ENCODE data around the gene KDF1. TPM values are rescaled to one million over a fixed set of nuclear protein-coding genes. Genes with fewer than 3 reads are reported as not detected.

Gene KDF1
- total and polyA plus RNA-seq, 2 of the 13 experiments (the other 11 are each of a cell fraction or from before 2014, with no cell fraction given) = 1.9 to 4.9 TPM

DNA sequence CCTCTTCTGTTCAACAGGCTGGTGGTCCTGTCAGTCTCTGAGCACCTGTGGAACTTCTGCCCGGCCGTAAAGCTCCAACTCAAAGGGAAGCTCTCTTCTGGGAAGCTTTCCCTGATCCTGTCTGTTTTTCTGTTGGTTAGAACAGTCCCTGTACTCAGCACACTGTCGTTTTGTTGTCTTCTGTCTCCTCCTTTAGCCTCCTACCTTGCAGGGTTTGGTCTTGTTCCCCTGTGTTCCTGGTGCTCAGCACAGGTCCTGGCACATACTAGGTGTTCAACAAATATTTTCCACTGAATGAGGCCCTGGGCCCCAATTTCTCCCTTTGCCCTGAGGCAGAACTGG is 328 bp upstream of the KDF1 start:
- peaks cover 72% of the 10 kb centered on the region for H3K4me1 ChIP-seq (ENCODE audit: insufficient read depth, low read length)
- DNase-seq (ENCODE audit: low spot score) (no peak), FAIRE-seq (no peak), ATAC-seq (peak; percentile 53)
- H3K4me3 ChIP-seq (replicated peaks in 1 of 3; ENCODE audit: insufficient read depth in 1 of 3, low read depth in 2 of 3, low read length in 3 of 3) = peak overlapping the region; percentile 82 to 93 (median 88); a peak in 5 of 6 replicates
- in situ Hi-C loops (cut with HindIII; ENCODE audit: extremely low pct_ligation_motif_present, low pct_unique_long_range_greater_than_20kb) = loop anchor here (5.0 kb wide), 1 partner anchor 37 kb away; no protein-coding TSS in a partner anchor
- no peaks in the 10 kb centered on the region; a peak in 1 of 5 replicates for H3K27me3 ChIP-seq (ENCODE audit: control insufficient read depth in 1 of 2, insufficient read depth in 2 of 2, low read length in 2 of 2)
- ChIA-PET POLR2A (interaction anchor here (1.0 to 5.3 kb wide), 11 partner anchors 10 to 96 kb away, joined by 3 to 63 read pairs (median 5); partner anchors contain the start of genes GPATCH3, GPN2, NR0B2 and TRNP1), CTCF (ENCODE audit: low intra/inter-chr PET ratio, low total read pairs) (no interaction called here)
- H3K79me2 ChIP-seq (ENCODE audit: insufficient read depth, low read length) = no peaks in the 10 kb centered on the region
- H3K27ac ChIP-seq (ENCODE audit: extremely low read length, insufficient read depth, low read length) = no peak overlapping the region
- 2% methylated on average over 3 of the region's 3 CpGs for WGBS (ENCODE audit: low lambda C conversion rate)
- H3K4me2 ChIP-seq (ENCODE audit: low read depth, low read length) = peak overlapping the region; percentile 76
- no peak overlapping the region for H2AFZ ChIP-seq (ENCODE audit: low read length)
- no TSS peak for BruUV-seq (replicated peaks)
- TF ChIP-seq ZNF564 (CRISPR knock-in tag; IDR thresholded peaks at IDR 0.05) = 0 out of 2 replicates have a peak, but pooled peaks have one; percentile 8
- TF ChIP-seq ZNF747 (CRISPR knock-in tag; IDR thresholded peaks at IDR 0.05; ENCODE audit: borderline replicate concordance) = 0 out of 2 replicates have a peak, but pooled peaks have one; percentile 36
- TF ChIP-seq NONO (IDR thresholded peaks at IDR 0.05) = no peak
- no peak for TF ChIP-seq NONO (CRISPR knock-in tag; conservative IDR thresholded peaks at IDR 0.05)
- 0 out of 2 replicates have a peak, but pooled peaks have one; percentile 35 for TF ChIP-seq ZMAT3 (CRISPR knock-in tag; conservative IDR thresholded peaks at IDR 0.05)
- TF ChIP-seq BCL6 (CRISPR knock-in tag; IDR thresholded peaks at IDR 0.05) = 0 out of 2 replicates have a peak, but pooled peaks have one; percentile 5
- TF ChIP-seq, protein P1, sequence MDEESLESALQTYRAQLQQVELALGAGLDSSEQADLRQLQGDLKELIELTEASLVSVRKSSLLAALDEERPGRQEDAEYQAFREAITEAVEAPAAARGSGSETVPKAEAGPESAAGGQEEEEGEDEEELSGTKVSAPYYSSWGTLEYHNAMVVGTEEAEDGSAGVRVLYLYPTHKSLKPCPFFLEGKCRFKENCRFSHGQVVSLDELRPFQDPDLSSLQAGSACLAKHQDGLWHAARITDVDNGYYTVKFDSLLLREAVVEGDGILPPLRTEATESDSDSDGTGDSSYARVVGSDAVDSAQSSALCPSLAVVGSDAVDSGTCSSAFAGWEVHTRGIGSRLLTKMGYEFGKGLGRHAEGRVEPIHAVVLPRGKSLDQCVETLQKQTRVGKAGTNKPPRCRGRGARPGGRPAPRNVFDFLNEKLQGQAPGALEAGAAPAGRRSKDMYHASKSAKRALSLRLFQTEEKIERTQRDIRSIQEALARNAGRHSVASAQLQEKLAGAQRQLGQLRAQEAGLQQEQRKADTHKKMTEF (CRISPR knock-in tag; IDR thresholded peaks at IDR 0.05) = 0 out of 2 replicates have a peak, but pooled peaks have one; percentile 8
- TF ChIP-seq ZSCAN30 (CRISPR knock-in tag; IDR thresholded peaks at IDR 0.05) = no peak
- TF ChIP-seq KLF9 (CRISPR knock-in tag; IDR thresholded peaks at IDR 0.05; ENCODE audit: low read depth) = no peak
- TF ChIP-seq SATB2 (CRISPR knock-in tag; IDR thresholded peaks at IDR 0.05) = no peak
- 0 out of 2 replicates have a peak, but pooled peaks have one; percentile 20 for TF ChIP-seq ZFP41 (CRISPR knock-in tag; IDR thresholded peaks at IDR 0.05; ENCODE audit: borderline replicate concordance)
- TF ChIP-seq, protein P2, sequence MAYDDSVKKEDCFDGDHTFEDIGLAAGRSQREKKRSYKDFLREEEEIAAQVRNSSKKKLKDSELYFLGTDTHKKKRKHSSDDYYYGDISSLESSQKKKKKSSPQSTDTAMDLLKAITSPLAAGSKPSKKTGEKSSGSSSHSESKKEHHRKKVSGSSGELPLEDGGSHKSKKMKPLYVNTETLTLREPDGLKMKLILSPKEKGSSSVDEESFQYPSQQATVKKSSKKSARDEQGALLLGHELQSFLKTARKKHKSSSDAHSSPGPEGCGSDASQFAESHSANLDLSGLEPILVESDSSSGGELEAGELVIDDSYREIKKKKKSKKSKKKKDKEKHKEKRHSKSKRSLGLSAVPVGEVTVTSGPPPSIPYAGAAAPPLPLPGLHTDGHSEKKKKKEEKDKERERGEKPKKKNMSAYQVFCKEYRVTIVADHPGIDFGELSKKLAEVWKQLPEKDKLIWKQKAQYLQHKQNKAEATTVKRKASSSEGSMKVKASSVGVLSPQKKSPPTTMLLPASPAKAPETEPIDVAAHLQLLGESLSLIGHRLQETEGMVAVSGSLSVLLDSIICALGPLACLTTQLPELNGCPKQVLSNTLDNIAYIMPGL (CRISPR knock-in tag; IDR thresholded peaks at IDR 0.05; ENCODE audit: borderline replicate concordance in 1 of 2, low read depth in 1 of 2) = peak in 1 of 2 experiments; percentile 15; a peak in 1 of 4 replicates
- TF ChIP-seq TBX2 (CRISPR knock-in tag; IDR thresholded peaks at IDR 0.05; ENCODE audit: borderline replicate concordance) = peak; percentile 46; the same call in 1 of the 2 replicates
- 0 out of 2 replicates have a peak, but pooled peaks have one; percentile 2 for TF ChIP-seq RARA (CRISPR knock-in tag; IDR thresholded peaks at IDR 0.05)
- TF ChIP-seq ZSCAN21 (CRISPR knock-in tag; IDR thresholded peaks at IDR 0.05; ENCODE audit: borderline replicate concordance) = 0 out of 2 replicates have a peak, but pooled peaks have one; percentile 22
- 0 out of 2 replicates have a peak, but pooled peaks have one; percentile 1 for TF ChIP-seq RXRB (CRISPR knock-in tag; IDR thresholded peaks at IDR 0.05; ENCODE audit: borderline replicate concordance)
- TF ChIP-seq, protein P3, sequence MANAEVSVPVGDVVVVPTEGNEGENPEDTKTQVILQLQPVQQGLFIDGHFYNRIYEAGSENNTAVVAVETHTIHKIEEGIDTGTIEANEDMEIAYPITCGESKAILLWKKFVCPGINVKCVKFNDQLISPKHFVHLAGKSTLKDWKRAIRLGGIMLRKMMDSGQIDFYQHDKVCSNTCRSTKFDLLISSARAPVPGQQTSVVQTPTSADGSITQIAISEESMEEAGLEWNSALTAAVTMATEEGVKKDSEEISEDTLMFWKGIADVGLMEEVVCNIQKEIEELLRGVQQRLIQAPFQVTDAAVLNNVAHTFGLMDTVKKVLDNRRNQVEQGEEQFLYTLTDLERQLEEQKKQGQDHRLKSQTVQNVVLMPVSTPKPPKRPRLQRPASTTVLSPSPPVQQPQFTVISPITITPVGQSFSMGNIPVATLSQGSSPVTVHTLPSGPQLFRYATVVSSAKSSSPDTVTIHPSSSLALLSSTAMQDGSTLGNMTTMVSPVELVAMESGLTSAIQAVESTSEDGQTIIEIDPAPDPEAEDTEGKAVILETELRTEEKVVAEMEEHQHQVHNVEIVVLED (CRISPR knock-in tag; IDR thresholded peaks at IDR 0.05; ENCODE audit: borderline replicate concordance) = peak; percentile 8; the same call in 1 of the 2 replicates
- H3K9me3 ChIP-seq (ENCODE audit: low read length) = no peaks in the 10 kb centered on the region
- peak overlapping the region; percentile 79; the same call in 1 of the 2 replicates for H3K9ac ChIP-seq (ENCODE audit: insufficient read depth, low read depth, low read length)
- H3K36me3 ChIP-seq (replicated peaks in 1 of 2; ENCODE audit: control insufficient read depth in 1 of 2, insufficient read depth in 2 of 2, low read length in 2 of 2) = no peaks in the 10 kb centered on the region
- intact Hi-C loops (cut with micrococcal nuclease; ENCODE audit: unreplicated experiment) = loop anchor here (10.0 kb wide), 2 partner anchors 84 to 134 kb away; no protein-coding TSS in a partner anchor
- H4K20me1 ChIP-seq (ENCODE audit: insufficient read depth, low read length) = no peaks in the 10 kb centered on the region
